HG03045 (cell line): ENCODE measurements around the gene TMEM266.

Experiments used
- ATAC-seq: cut with Tn5 transposase; IDR thresholded peaks from one replicate; pipeline ENCODE4 v1.9.1; 2021; ENCODE audit warnings: mild to moderate bottlenecking, moderate library complexity; ENCODE audit not compliant: unreplicated experiment

Gene TMEM266

GRCh38 chr15:76200083-76200465 lies 140.3 kb downstream of the TMEM266 start:
- ATAC-seq = no peak

GRCh38 chr15:76200641-76201105 lies 140.9 kb downstream of the TMEM266 start:
- ATAC-seq = no peak

DNA sequence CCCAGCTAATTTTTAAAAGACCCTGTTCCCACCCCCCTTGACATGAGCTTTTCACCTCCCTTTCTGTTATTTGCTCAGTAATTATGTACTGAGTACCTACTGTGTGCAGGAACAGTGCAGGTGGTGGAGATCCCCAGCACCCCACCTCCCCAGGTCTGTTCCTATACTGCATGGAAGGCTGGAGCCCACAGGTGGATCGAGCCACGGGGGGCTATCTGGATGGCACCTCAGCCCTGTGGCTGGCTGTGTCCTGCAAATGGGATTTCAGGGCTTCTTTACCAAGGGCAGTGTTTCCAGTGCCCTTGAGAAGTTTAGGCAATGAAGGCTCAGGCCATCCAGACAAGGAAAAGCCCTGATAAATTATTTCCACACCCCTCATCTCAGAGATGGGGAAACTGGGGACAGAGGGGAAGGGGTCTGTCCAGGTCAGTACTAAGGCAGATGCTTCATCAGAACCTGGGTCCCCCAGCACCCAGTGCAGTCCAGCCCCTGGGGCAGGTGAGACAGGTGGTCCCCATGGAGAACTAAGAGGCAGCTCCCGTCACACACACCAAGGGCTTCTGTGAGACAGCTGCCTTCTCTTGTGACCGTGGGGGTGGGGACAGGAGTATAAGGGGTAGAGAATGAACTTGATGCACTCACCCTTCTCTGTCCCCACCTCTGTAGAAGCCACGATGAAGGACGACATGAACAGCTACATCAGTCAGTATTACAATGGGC lies 141.9 kb downstream of the TMEM266 start:
- ATAC-seq = no peak

DNA sequence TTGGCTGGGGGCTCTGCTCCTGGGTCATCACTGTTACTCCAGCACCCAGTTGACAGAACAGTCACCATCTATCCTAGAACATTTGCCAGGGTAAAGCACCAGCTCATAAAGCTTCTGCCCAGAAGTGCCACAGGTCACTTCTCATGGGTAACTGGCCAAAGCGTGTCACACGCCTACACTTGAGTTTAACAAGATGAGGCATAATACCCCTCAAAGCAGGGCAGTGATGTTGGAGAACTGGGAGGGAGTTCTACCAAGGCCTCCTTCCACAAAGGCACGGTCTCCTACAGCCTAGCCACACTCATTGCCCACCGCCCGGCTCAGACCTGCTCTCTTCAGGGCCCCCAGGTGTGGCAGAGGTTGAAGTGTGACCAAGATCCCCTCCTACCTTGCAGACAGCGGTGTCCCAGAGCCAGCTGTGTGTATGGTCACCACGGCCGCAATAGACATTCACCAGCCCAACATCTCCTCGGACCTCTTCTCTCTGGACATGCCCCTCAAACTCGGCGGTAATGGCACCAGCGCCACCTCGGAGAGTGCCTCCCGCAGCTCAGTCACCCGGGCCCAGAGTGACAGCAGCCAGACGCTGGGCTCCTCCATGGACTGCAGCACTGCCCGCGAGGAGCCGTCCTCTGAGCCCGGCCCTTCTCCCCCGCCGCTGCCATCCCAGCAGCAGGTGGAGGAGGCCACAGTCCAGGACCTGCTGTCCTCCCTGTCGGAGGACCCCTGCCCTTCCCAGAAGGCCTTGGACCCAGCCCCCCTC lies 143.7 kb downstream of the TMEM266 start:
- ATAC-seq = no peak

- ATAC-seq = no peak
Observed at GRCh38 chr15:76204109-76204845, 144.5 kb downstream of the TMEM266 start.

GRCh38 chr15:76204916-76205460 lies 145.2 kb downstream of the TMEM266 start:
- ATAC-seq = no peak

DNA sequence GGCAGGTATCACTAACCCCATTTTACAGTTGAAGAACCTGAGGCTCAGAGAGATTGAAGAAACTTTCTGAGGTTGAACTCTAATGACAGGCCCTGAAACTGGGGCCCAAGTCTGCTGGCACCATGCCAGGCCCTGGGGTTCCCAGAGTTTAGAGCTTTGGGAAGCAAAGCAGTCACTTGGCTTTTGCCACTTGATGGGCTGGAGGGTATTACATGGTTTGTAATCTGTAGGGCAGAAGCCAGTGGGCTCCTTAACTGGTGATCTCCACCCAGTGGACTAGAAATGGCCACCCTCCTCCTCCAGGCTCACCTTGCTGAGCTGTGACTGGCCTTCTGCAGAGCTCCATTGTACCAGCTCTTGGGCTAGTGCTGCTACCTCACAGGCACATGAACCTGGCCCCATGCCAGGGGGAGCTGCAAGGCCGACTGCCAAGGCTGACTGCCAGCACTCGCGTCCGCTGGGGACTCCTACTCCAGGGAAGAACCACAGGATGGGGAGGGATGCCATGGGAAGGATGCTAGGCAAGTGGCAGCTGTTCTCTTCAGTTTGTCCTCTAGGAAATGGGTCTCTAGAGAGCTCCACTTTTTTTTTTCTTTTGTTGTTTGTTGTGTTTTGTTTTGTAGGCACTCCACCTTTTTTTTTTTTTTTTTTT lies 146.7 kb downstream of the TMEM266 start:
- ATAC-seq = no peak

- ATAC-seq = no peak
Observed at GRCh38 chr15:76208084-76208785, 148.4 kb downstream of the TMEM266 start.

DNA sequence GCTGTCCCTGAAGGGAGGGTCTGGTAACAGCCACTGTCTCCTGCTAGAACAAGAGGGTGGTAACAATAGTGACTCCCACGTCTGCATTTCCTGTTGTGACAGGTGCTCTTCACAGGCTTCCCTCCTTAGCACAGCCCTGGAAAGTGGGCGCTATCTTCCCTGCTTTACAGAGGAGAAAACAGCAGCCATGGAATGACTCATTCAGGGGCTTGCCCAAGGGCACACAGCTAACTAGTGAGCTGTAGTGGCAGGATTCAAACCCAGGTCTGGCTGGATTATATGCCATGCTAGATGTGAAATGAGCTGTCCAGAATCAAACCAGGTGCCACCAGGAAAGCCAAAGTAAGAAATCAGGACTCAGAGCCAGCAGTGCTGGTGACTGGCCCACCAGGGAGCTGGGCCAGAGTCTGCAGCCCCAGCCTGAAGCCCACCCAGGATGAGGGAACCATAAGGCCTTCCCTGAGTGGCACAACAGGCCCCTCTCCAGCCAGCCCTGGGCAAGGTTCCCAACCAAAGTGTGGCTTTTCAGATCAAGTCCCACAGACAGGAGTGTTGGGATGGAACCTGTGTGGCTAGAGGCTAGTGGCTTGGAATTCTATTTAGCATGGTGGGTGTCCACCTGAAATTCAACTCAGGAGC lies 149.1 kb downstream of the TMEM266 start:
- no peak for ATAC-seq

GRCh38 chr15:76209523-76209922 lies 149.7 kb downstream of the TMEM266 start:
- ATAC-seq = no peak

- no peak for ATAC-seq
Observed at GRCh38 chr15:76209942-76210341, 150.2 kb downstream of the TMEM266 start.

DNA sequence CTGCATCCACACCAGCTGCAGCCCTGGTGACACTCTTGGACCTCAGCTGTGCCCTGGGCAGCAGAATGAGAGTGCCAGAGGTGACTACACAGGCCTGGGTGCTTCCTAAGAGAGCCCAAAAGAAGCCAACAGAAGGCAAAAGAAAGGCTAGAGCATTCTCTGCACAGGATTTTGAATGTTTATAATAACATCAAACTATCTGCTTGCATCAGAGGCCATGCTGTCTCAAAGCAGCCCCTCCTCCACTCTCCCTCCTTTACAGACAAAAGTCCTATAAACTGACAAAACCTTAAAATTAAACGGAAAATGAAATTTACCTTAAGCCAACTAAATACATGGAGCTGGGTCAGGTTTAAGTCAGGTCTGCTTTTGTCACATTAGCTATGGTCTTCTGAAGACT lies 155.8 kb downstream of the TMEM266 start:
- no peak for ATAC-seq

DNA sequence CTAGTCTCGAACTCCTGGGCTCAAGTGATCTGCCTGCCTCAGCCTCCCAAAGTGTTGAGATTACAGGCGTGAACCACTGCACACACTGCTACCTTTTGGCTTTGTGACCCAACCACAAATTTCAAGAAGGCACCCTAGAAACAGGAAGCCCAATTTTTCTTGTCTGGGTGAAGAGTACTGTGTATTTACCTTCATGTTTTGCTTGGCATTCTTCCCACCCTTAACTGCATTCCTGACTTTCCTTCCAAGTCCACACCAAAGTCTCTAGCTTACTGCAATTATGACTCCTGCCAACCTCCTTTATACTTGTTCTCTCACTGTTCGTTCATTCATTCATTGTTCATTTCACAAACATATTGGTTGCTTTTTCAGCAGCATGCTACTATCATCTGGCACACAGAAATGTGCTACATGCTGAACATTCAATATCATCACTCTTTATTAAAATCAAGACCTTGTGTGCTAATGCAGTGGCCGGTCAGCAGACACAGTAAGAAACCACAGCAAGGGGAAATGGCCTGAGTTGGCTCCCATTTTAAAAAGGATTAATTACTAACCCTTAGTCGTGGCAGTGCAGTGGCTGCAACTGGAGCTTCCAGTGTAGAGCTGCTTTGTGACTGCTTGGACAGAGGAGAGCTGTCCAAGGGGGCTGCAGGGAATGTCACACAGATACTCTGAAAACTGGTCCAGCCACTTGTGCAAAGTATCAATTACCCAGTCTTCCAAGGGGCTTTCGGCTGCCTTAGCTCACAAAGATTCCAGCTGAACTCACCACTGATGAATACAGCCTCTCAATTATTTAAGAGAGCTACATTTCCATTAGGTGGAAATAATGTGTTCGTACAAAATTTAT lies 157.5 kb downstream of the TMEM266 start:
- ATAC-seq = no peak

DNA sequence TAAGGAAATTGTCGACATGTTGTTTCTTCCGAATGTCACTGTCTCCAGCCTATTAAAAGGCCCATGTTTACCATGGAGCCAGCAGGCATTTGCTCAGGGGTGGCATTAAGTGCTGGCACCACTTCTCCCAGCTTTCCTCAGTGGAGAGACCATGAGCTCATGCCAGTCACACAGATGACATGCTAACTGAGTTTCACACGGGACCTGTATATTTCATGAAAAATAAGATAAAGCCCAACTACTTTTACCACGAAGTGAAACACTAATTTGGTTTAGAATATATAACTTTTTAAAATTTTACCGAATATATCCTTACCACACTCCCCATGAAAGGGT lies 158.1 kb downstream of the TMEM266 start:
- ATAC-seq = no peak

DNA sequence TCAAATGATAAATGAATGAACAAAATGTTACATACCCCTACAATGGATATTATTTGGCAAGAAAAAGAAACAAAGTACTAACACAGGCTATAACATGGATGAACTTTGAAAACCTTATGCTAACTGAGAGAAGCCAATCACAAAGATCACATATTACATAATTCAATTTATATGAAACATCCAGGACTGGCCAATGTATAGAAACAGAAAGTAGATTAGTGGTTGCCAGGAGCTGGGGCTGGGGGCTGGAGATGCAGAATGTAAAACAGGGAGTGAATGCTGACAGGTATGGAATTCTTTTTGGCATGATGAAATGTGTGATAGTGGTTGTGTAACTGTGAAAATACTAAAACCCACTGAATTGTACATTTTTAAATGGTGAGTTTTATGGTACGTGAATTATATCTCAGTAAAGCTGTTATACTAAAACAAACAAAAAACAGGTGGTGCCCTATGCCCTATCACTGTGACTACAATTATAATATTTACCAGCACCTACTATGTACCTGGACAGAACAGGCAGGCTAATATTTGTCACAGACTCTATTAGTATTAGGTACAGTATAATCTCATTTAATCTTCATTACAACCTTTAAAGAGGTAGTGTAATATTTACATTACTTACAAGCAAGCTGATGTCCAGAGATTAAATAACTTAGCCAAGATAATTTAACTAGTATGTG lies 161.4 kb downstream of the TMEM266 start:
- ATAC-seq = no peak

- no peak for ATAC-seq
Observed at GRCh38 chr15:76222159-76222558, 162.4 kb downstream of the TMEM266 start.

GRCh38 chr15:76223521-76223920 lies 163.7 kb downstream of the TMEM266 start:
- no peak for ATAC-seq

- no peak for ATAC-seq
Observed at GRCh38 chr15:76229266-76229665, 169.5 kb downstream of the TMEM266 start.
